Fibroblast of skin of scalp (primary cell): ENCODE results near the gene ATP10A.

Source experiments
- DNase-seq: peaks from one replicate; pipeline ENCODE4 v3.0.0-alpha.2; 2013

The ATP10A gene

GRCh38 chr15:25738171-25738965, 124.8 kb downstream of the ATP10A start:
- peak; percentile 34 for DNase-seq

- DNase-seq = peak; percentile 90
Measured at GRCh38 chr15:25737218-25737643, 125.9 kb downstream of the ATP10A start.

- DNase-seq = peak; percentile 56
Measured at GRCh38 chr15:25736461-25736860, 126.7 kb downstream of the ATP10A start.

GRCh38 chr15:25735550-25736384, 127.4 kb downstream of the ATP10A start:
- no peak for DNase-seq

- DNase-seq = no peak
Measured at GRCh38 chr15:25734680-25735355, 128.3 kb downstream of the ATP10A start.

- DNase-seq = no peak
Measured at GRCh38 chr15:25733856-25734679, 129.1 kb downstream of the ATP10A start.

GRCh38 chr15:25733036-25733855, 129.9 kb downstream of the ATP10A start:
- DNase-seq = no peak

- DNase-seq = no peak
Measured at GRCh38 chr15:25732191-25732590, 130.9 kb downstream of the ATP10A start.

GRCh38 chr15:25731411-25731810, 131.7 kb downstream of the ATP10A start:
- no peak for DNase-seq

- DNase-seq = no peak
Measured at GRCh38 chr15:25730918-25731317, 132.2 kb downstream of the ATP10A start.

- no peak for DNase-seq
Measured at GRCh38 chr15:25728816-25729215, 134.3 kb downstream of the ATP10A start.

GRCh38 chr15:25727867-25728600, 135.1 kb downstream of the ATP10A start:
- DNase-seq = no peak

GRCh38 chr15:25727116-25727515, 136.0 kb downstream of the ATP10A start:
- no peak for DNase-seq

GRCh38 chr15:25725758-25726157, 137.4 kb downstream of the ATP10A start:
- no peak for DNase-seq

GRCh38 chr15:25724899-25725298, 138.2 kb downstream of the ATP10A start:
- DNase-seq = no peak

- no peak for DNase-seq
Measured at GRCh38 chr15:25721605-25721955, 141.5 kb downstream of the ATP10A start.

- no peak for DNase-seq
Measured at GRCh38 chr15:25719101-25719985, 143.8 kb downstream of the ATP10A start.

- no peak for DNase-seq
Measured at GRCh38 chr15:25718597-25718996, 144.5 kb downstream of the ATP10A start.

GRCh38 chr15:25718169-25718536, 145.0 kb downstream of the ATP10A start:
- no peak for DNase-seq
